Effector memory CD4-positive, alpha-beta T cell (primary cell): ENCODE results near the gene CDH13.

Source experiments
- DNase-seq, 3 donors: peaks; one replicate each; pipeline ENCODE4 v3.0.0-alpha.2; 2020
- H3K27ac ChIP-seq: 2 replicates; pipeline ENCODE4 v1.7.0; 2013; ENCODE audit warnings: mild to moderate bottlenecking, low read length, moderate library complexity; ENCODE audit not compliant: insufficient read depth, poor library complexity, severe bottlenecking
- H3K27me3 ChIP-seq: replicated peaks from 2 replicates; pipeline ENCODE4 v1.7.0; 2013; ENCODE audit warnings: mild to moderate bottlenecking, low read length; ENCODE audit not compliant: insufficient read depth, control insufficient read depth, poor library complexity, severe bottlenecking
- H3K36me3 ChIP-seq: 2 replicates; pipeline ENCODE4 v1.7.0; 2013; ENCODE audit warnings: mild to moderate bottlenecking, low read length, moderate library complexity; ENCODE audit not compliant: control insufficient read depth, insufficient read depth
- H3K4me1 ChIP-seq: 2 replicates; pipeline ENCODE4 v1.7.0; 2013; ENCODE audit warnings: low read length, mild to moderate bottlenecking; ENCODE audit not compliant: control insufficient read depth, insufficient read depth, poor library complexity, severe bottlenecking
- H3K4me3 ChIP-seq: 2 replicates; pipeline ENCODE4 v1.7.0; 2013; ENCODE audit warnings: low read length, low read depth, mild to moderate bottlenecking; ENCODE audit not compliant: insufficient read depth, poor library complexity, severe bottlenecking
- H3K9me3 ChIP-seq: 2 replicates; pipeline ENCODE4 v1.7.0; 2013; ENCODE audit warnings: mild to moderate bottlenecking, low read length, moderate library complexity; ENCODE audit not compliant: control insufficient read depth

CDH13 gene

DNA sequence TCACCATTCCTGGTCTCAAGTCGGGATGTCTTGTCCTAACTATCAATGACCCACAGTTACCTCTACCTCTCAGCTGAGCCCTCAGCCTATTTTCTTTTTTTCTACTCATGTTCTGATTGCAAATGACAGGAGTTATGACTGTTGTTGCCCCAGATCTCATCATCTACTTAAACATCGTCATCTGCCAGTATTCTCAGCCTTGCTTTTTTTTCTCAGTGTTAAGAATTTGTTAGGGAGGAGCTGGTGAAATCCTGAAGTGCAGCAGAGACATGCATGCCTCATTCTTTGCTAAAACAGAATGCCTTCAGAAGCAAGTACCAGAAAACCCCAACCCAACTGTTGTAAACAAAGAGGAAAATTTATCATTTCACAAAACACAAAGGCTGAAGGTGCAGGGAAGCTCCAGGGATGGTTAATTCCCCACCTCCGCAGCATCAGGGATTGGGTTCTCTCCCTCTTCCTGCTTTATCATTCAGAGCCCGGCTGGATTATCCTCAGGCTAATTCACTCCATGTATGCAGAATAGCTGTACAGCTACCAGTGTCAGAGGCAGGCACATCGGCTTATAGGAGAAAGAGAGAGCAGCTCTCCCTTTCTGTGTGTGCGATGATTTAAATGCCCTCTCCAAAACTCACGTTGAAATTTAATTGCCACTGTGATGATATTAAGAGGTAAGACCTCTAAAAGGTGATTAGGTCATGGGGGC lies 640.2 kb downstream of the CDH13 start:
- DNase-seq: no peak
- H3K4me3 ChIP-seq: no peak overlapping the region
- no peaks in the 10 kb centered on the region for H3K36me3 ChIP-seq
- H3K27me3 ChIP-seq: no peaks in the 10 kb centered on the region
- H3K9me3 ChIP-seq: no peaks in the 10 kb centered on the region
- H3K27ac ChIP-seq: no peak overlapping the region
- no peaks in the 10 kb centered on the region for H3K4me1 ChIP-seq

DNA sequence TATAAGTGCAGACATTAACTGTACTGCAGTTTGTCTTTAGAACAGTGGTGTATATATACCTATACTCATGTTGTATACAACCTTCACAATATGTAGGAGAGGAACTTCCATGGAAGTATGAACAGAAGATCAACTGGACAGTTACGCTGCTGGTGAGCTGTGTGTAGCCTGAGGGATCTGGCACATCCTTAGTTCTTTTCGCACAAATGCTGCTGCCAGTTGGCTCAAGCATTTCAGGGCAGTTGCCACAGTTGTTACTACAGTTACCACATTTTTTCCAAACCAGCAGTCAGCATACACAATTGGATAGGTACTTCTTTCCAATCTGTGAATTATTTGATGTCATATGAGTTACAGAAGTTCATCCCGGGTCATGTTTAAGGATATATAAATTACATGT lies 641.4 kb downstream of the CDH13 start:
- no peak overlapping the region for H3K27ac ChIP-seq
- H3K4me3 ChIP-seq: no peak overlapping the region
- DNase-seq: no peak
- H3K9me3 ChIP-seq: no peaks in the 10 kb centered on the region
- H3K4me1 ChIP-seq: no peaks in the 10 kb centered on the region
- H3K36me3 ChIP-seq: no peaks in the 10 kb centered on the region
- H3K27me3 ChIP-seq: no peaks in the 10 kb centered on the region

DNA sequence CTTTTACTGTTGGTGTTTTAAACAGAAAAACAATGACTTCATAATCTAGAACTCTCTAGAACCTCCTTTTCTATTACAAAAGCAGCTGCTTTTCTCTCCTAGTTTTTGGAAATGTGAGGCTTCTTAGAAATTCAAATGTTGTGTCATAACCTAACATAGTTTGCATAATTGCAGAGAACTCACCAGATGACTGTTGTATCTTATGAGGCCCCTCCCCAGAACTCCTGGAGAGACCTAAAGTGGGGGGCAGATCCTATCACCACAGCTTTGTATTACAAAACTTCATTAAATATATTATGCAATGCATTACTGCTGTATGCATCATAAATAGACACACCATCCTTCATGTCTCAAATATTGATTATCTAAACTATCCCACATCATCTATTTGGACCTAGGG lies 642.3 kb downstream of the CDH13 start:
- Histone ChIP-seq H3K36me3 (no peaks in the 10 kb centered on the region), H3K4me1 (no peaks in the 10 kb centered on the region), H3K9me3 (no peaks in the 10 kb centered on the region), H3K4me3 (no peak overlapping the region), H3K27me3 (no peaks in the 10 kb centered on the region), H3K27ac (no peak overlapping the region)
- no peak for DNase-seq

DNA sequence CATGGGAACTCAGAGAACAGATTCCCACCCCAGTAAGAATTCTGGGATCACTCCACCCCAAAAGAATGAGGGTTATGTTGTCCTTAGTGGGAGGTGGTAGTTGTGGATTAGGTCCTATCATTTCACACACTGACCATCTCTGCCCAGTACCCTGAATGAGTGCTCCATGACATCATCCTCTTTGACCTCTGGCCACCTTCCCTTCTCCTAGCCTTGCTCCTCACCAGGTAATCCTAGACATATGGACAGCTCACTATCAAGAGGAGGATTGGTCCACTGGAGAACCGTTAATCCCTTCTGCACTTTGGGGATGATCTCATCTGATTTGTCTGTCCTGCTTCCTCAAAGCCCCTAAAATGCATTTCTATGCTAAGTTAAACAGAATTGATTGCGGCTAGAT lies 642.8 kb downstream of the CDH13 start:
- Histone ChIP-seq H3K36me3 (no peaks in the 10 kb centered on the region), H3K4me3 (no peak overlapping the region), H3K4me1 (no peaks in the 10 kb centered on the region), H3K27ac (no peak overlapping the region), H3K9me3 (no peaks in the 10 kb centered on the region), H3K27me3 (no peaks in the 10 kb centered on the region)
- no peak for DNase-seq

DNA sequence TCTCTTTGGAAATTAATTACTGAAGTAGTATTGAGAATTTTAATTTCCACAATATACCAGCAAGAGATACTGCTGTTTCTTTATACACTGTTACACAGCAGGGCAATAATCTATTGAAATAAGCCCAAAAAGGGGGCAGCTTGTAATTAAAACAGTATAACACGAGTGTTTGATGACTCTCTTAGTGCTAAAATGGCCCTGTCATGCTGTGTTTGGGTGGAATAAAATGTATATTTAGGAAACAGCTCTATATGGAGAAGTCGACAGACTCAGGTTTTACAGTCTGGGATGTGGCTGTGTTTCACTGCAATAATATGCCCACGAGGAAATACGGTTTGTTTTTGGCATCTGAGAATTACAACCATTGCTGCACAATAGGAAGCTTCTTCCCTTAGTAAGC lies 643.3 kb downstream of the CDH13 start:
- H3K27ac ChIP-seq: no peak overlapping the region
- H3K4me3 ChIP-seq: no peak overlapping the region
- H3K9me3 ChIP-seq: no peaks in the 10 kb centered on the region
- no peaks in the 10 kb centered on the region for H3K36me3 ChIP-seq
- H3K27me3 ChIP-seq: no peaks in the 10 kb centered on the region
- no peaks in the 10 kb centered on the region for H3K4me1 ChIP-seq
- DNase-seq: no peak

DNA sequence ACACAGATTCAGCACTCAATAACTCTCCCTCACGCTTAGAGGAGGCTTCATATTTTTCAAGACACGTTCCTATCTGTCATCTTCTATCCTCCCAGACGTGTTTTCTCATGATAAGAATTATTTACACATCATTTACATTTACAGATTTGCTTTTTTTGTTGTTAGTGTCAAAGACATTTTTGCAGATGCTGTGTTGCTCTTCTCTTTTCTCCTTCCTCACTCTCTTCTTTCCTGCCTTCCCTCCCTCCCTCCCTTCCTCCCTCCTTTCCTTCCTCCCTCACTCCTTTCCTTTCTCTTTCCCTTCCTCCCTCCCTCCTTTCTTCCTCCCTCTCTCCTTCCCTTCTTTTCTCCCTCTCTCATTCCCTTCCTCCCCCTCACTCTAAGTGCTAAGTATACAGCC lies 643.9 kb downstream of the CDH13 start:
- H3K36me3 ChIP-seq: no peaks in the 10 kb centered on the region
- H3K27ac ChIP-seq: no peak overlapping the region
- no peaks in the 10 kb centered on the region for H3K9me3 ChIP-seq
- H3K27me3 ChIP-seq: no peaks in the 10 kb centered on the region
- no peaks in the 10 kb centered on the region for H3K4me1 ChIP-seq
- no peak for DNase-seq
- H3K4me3 ChIP-seq: no peak overlapping the region

DNA sequence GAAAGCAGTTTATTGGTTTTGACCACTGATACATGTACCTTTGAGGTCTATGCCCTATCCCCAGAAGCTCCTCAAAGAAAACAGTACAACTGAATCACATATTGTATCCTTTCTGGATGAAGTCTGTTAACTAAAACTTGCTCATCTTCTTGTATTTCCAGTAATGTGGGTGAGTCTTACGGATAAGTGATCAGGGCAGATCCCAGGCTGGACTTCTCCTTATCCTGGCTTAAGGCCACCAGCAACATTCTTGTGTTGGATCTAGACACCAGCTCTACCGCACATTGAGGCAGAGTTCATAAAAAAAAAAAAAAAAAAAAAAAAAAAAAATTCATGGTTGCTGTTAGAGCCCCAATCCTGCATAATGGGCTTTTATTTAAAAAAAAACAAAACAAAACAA lies 644.4 kb downstream of the CDH13 start:
- Histone ChIP-seq H3K9me3 (no peaks in the 10 kb centered on the region), H3K27me3 (no peaks in the 10 kb centered on the region), H3K4me3 (no peak overlapping the region), H3K27ac (no peak overlapping the region), H3K36me3 (no peaks in the 10 kb centered on the region), H3K4me1 (no peaks in the 10 kb centered on the region)
- DNase-seq: no peak

DNA sequence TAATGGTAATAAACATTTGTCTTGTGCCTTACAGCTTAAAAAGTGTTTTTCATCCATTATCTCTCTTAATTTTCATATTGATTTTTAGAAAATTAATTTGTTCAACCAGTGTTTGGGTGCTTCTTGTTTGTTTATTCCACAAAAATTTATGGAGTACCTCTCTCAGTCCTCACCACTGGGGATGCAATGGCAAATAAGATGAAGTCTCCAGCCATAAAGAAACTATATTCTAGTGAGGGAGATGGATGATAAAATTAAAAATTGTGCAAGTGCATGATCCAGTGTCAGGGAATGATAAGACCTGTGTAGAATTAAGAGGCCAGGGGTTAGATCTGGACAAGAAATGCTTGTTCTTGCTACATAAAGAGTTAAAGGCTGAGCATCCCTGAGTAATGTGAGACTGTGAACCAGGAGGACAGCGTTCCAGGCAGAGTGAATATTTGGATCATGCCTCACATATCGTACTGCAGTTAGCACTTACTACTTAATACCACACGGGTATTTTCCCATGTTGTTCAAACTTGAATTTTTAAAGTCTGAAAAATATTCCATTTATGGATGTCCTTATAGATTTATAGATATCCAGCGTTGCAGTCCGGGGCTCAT lies 645.3 kb downstream of the CDH13 start:
- Histone ChIP-seq H3K27ac (no peak overlapping the region), H3K4me3 (no peak overlapping the region), H3K27me3 (no peaks in the 10 kb centered on the region), H3K9me3 (no peaks in the 10 kb centered on the region), H3K4me1 (no peaks in the 10 kb centered on the region), H3K36me3 (no peaks in the 10 kb centered on the region)
- DNase-seq: no peak

DNA sequence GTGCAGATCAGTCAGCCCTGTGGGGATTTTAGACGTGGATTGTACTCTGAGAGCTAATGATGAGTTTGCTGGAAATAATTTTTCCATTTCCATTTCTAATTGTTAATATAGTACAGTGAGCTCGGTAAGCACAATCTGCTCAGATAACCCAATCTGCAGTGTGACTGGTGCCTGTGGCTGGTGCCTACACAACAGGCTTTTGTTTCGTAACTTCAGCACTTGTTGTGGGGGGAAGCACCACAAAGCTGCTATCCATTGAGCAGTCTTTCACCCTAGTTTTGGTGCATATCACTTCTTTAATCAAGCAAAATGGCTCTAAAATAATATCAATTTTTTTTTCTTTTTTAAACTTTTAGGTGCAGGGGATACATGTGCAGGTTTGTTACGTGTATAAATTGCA lies 646.1 kb downstream of the CDH13 start:
- H3K27me3 ChIP-seq: no peaks in the 10 kb centered on the region
- no peak overlapping the region for H3K4me3 ChIP-seq
- no peaks in the 10 kb centered on the region for H3K36me3 ChIP-seq
- no peak for DNase-seq
- no peaks in the 10 kb centered on the region for H3K4me1 ChIP-seq
- no peak overlapping the region for H3K27ac ChIP-seq
- H3K9me3 ChIP-seq: no peaks in the 10 kb centered on the region

DNA sequence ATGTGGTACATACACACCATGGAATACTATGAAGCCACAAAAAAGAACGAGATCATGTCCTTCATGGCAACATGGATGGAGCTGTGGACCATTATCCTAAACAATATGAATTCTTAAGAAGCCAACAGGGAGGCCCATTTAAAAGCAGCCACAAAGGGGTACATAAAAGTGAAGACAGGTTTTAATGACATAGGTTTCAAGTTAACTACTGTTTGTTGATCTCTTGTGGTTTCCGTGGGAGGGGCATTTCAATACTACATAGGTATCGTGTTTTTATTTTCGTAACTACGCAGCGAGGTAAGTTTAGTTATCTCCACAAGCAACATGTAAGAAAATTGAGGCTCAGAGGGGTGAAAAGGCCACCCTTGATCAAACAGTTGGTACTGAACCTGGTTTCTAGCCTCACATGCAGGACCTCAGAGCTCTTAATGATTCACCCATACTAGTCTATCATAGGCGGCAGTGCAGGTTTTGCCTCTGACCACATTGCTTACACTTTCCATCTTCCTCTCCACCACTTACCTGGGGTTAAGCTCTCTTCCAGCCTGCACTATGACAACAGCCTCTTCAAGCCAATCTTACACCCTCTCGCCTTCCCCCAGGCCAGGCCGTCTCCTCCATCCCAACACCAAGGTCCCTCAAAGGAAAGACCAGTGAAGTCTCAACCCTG lies 646.9 kb downstream of the CDH13 start:
- no peak for DNase-seq
- Histone ChIP-seq H3K9me3 (no peaks in the 10 kb centered on the region), H3K4me1 (no peaks in the 10 kb centered on the region), H3K36me3 (no peaks in the 10 kb centered on the region), H3K4me3 (no peak overlapping the region), H3K27ac (no peak overlapping the region), H3K27me3 (no peaks in the 10 kb centered on the region)
